Loucy (cell line): ENCODE measurements around the gene ARMC12.

Source experiments
- H2AFZ ChIP-seq: fragments of 200-600 bp; sonication (generic); 2 replicates; pipeline ENCODE4 v1.6.0; 2016; ENCODE audit warnings: antibody characterized with exemption, mild to moderate bottlenecking, low read length, moderate library complexity
- H3F3A ChIP-seq: fragments of 200-600 bp; 2 replicates; pipeline ENCODE4 v1.6.0; 2016; ENCODE audit warnings: antibody characterized with exemption, low read depth, mild to moderate bottlenecking
- H3K27me3 ChIP-seq: fragments of 200-600 bp; sonication (generic); 2 replicates; pipeline ENCODE4 v1.6.1; 2014; ENCODE audit warnings: low read length, mild to moderate bottlenecking; ENCODE audit not compliant: insufficient read depth, poor library complexity, severe bottlenecking
- H3K36me3 ChIP-seq: fragments of 200-600 bp; sonication (generic); 2 replicates; pipeline ENCODE4 v1.6.1; 2016; ENCODE audit warnings: low read length; ENCODE audit not compliant: insufficient read depth
- H3K4me1 ChIP-seq: fragments of 200-600 bp; sonication (generic); 2 replicates; pipeline ENCODE4 v1.5.1; 2014; ENCODE audit warnings: low read length, mild to moderate bottlenecking; ENCODE audit not compliant: insufficient read depth, poor library complexity, severe bottlenecking
- H3K4me2 ChIP-seq: fragments of 200-600 bp; sonication (generic); 2 replicates; pipeline ENCODE4 v1.6.0; 2014; ENCODE audit warnings: antibody characterized with exemption, low read length, low read depth, mild to moderate bottlenecking; ENCODE audit not compliant: poor library complexity, severe bottlenecking
- H3K4me3 ChIP-seq: fragments of 200-600 bp; sonication (generic); 2 replicates; pipeline ENCODE4 v1.5.1; 2014; ENCODE audit warnings: low read length, mild to moderate bottlenecking, mixed read lengths; ENCODE audit not compliant: poor library complexity, severe bottlenecking
- H3K79me2 ChIP-seq: fragments of 200-600 bp; sonication (generic); 2 replicates; pipeline ENCODE4 v1.6.1; 2014; ENCODE audit warnings: low read length; ENCODE audit not compliant: insufficient read depth
- H3K9ac ChIP-seq: fragments of 200-600 bp; sonication (generic); 2 replicates; pipeline ENCODE4 v1.6.0; 2014; ENCODE audit warnings: mild to moderate bottlenecking, low read depth, low read length, moderate library complexity; ENCODE audit not compliant: poor library complexity, severe bottlenecking
- H3K9me2 ChIP-seq: fragments of 200-600 bp; sonication (generic); replicated peaks from 2 replicates; pipeline ENCODE4 v1.6.1; 2016; ENCODE audit warnings: low read depth, low read length, mixed read lengths
- H3K9me3 ChIP-seq: fragments of 200-600 bp; sonication (generic); 2 replicates; pipeline ENCODE4 v1.6.1; 2014; ENCODE audit warnings: mild to moderate bottlenecking, antibody characterized with exemption, low read length, low read depth; ENCODE audit not compliant: insufficient read depth
- H4K20me1 ChIP-seq: fragments of 200-600 bp; sonication (generic); 2 replicates; pipeline ENCODE4 v1.6.0; 2014; ENCODE audit warnings: antibody characterized with exemption, low read length, mild to moderate bottlenecking; ENCODE audit not compliant: insufficient read depth, poor library complexity, severe bottlenecking
- EZH2phosphoT487 ChIP-seq: fragments of 200-600 bp; IDR thresholded peaks from 2 replicates; pipeline ENCODE4 v1.6.1; 2018; ENCODE audit warnings: antibody characterized with exemption, mild to moderate bottlenecking, moderate library complexity, borderline replicate concordance
- TF ChIP-seq, protein P1 (sequence below): fragments of 200-600 bp; sonication (generic); conservative IDR thresholded peaks from 2 replicates; pipeline ENCODE4 v1.5.1; 2014; ENCODE audit warnings: mild to moderate bottlenecking, antibody characterized with exemption, low read length

The ARMC12 gene

GRCh38 chr6:35797837-35798526 lies 61.1 kb downstream of the ARMC12 start:
- no peaks in the 10 kb centered on the region for H4K20me1 ChIP-seq
- no peaks in the 10 kb centered on the region for H3K36me3 ChIP-seq
- H3K79me2 ChIP-seq, result no peaks in the 10 kb centered on the region
- no peak overlapping the region for H3K4me3 ChIP-seq
- no peak overlapping the region for H2AFZ ChIP-seq
- H3K9me3 ChIP-seq, result no peaks in the 10 kb centered on the region
- H3K9me2 ChIP-seq, result no peaks in the 10 kb centered on the region
- no peaks in the 10 kb centered on the region for H3K27me3 ChIP-seq
- no peak for TF ChIP-seq EZH2phosphoT487
- TF ChIP-seq, protein P1, sequence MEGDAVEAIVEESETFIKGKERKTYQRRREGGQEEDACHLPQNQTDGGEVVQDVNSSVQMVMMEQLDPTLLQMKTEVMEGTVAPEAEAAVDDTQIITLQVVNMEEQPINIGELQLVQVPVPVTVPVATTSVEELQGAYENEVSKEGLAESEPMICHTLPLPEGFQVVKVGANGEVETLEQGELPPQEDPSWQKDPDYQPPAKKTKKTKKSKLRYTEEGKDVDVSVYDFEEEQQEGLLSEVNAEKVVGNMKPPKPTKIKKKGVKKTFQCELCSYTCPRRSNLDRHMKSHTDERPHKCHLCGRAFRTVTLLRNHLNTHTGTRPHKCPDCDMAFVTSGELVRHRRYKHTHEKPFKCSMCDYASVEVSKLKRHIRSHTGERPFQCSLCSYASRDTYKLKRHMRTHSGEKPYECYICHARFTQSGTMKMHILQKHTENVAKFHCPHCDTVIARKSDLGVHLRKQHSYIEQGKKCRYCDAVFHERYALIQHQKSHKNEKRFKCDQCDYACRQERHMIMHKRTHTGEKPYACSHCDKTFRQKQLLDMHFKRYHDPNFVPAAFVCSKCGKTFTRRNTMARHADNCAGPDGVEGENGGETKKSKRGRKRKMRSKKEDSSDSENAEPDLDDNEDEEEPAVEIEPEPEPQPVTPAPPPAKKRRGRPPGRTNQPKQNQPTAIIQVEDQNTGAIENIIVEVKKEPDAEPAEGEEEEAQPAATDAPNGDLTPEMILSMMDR, result no peak
- H3K4me2 ChIP-seq, result no peak overlapping the region
- no peaks in the 10 kb centered on the region for H3F3A ChIP-seq
- H3K4me1 ChIP-seq, result no peaks in the 10 kb centered on the region
- H3K9ac ChIP-seq, result no peak overlapping the region
